Measurements from ENCODE around the gene FBXL17.
"Not testable (repeated sequence)": the region's sequence is repeated elsewhere in the genome, so short reads cannot be mapped to it uniquely, and the experiment has no call there.

FBXL17 gene

DNA sequence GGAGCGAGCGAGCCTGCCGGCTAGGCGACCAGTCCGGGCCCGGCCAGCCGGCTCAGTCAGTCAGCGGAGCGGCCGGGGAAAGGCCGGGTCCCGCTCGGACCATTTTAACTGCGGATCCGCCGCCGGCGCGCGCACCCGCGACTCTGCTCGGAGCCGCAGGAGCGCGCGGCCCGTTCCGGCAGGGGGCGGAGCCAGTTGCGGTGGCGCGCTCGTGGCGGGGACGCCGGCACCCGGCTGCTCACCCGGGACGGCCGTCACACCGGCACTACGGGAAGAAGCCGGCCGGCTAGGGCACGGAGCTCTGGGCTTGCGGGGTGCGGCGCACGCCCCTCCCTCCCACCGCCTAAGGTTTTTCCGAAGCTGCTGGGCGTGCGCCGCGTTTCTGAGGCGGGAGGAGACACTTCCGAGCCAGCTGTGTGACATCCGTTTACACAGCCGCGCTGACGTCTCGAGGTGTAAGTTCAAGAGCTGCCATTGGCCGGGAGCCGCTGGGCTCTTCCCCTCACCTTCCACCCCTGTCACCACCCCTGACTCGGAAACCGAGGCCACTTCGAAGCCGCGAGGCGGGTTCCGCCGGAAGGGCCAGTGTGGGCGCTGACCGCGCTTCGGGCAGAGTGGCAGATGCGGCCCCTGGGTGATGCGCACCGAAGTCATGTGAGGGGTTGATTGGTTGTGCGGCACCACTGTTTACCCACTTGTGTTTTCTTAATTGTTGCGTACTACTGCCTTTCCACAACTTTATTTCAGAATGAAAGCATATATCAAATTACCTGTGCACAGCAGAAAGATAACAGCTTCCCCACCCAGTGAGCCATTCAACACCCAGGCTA, at the start of gene FBXL17:
Gene FBXL17, minus strand, starts transcription at position 145 of the 830 bp plus-strand sequence.
- peak; percentile 95 for DNase-seq

- DNase-seq = no peak
Measured at GRCh38 chr5:108430931-108431608, 49.2 kb upstream of the FBXL17 start.

DNA sequence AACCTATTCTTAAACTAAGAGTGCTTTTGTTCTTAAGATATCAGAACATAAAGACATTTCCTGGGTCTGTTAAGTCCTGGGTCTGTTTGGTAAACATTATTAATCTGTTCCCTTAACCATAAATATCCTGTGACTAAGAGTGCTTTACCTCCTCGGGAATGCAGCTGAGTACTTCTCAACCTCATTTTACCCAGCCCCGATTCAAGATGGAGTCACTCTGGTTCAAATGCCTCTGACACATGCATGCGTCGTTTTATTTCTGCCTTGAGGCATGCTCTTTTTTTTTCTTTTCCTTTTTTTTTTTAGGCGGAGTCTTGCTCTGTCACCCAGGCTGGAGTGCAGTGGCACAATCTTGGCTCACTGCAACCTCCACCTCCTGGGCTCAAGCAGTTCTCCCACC, 39.8 kb upstream of the FBXL17 start:
- no peak for DNase-seq

GRCh38 chr5:108420755-108421154, 38.9 kb upstream of the FBXL17 start:
- no peak for DNase-seq

DNA sequence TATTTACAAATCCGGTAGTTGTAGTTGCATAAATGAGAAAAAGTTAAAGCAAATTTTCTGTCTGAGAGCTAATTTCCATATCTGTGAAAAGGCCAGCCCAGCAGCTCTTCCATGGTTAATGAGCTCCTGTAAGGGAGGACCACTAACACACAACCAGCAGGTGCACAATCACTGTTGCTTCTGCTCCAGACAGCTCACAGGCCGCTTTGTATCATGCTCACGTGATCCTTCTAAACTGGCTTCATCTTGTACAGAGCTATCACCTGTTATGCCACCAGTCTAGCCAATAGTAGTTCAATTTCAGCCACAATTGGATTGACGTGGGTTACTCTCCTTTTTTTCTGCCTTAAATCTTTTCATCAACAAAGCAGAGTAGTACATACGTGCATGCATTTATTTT, 38.3 kb upstream of the FBXL17 start:
- no peak for DNase-seq

- DNase-seq = peak; percentile 74
Measured at GRCh38 chr5:108418197-108418596, 36.3 kb upstream of the FBXL17 start.

DNA sequence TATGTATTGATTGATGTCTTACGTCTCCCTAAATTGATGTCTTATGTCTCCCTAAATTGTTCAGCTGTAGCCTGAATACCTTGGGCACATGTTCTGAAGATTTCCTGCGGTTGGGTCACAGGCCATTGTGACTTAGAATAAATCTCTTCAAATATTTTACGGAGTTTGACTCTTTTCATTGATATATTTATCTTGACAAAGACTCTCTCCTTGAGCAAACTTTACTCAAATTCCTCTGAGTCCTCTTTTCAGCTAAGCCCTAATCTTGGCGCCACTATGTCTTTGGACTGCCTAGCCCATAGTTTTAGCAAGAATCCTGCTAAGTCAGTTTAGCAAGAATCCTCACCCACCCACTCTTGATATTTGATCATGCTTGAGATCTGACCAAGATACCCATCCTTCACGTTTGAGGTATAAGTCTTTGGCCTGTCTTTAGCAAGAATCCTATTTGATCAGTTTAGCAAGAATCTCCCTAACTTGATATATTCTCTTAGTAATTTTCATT, 35.3 kb upstream of the FBXL17 start:
- no peak for DNase-seq

GRCh38 chr5:108415726-108416125, 33.8 kb upstream of the FBXL17 start:
- no peak for DNase-seq

GRCh38 chr5:108409786-108410185, 27.9 kb upstream of the FBXL17 start:
- DNase-seq = no peak

- DNase-seq = not testable (repeated sequence)
Measured at GRCh38 chr5:108405201-108405600, 23.3 kb upstream of the FBXL17 start.

- DNase-seq = no peak
Measured at GRCh38 chr5:108398964-108399363, 17.1 kb upstream of the FBXL17 start.

DNA sequence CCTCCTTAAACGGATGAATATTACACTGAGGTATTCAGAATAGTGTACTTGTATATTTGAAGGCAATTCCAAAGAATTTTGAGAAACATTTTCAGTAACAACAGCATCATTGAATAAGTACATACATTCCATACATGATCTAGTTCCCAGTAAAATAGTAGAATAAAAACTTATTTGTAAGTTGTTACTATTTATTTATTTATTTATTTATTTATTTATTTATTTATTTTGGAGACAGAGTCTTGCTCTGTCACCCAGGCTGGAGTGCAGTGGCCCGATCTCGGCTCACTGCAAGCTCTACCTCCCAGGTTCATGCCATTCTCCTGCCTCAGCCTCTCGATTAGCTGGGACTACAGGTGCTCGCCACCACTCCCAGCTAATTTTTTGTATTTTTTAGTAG, 14.9 kb upstream of the FBXL17 start:
- not testable (repeated sequence) for DNase-seq

DNA sequence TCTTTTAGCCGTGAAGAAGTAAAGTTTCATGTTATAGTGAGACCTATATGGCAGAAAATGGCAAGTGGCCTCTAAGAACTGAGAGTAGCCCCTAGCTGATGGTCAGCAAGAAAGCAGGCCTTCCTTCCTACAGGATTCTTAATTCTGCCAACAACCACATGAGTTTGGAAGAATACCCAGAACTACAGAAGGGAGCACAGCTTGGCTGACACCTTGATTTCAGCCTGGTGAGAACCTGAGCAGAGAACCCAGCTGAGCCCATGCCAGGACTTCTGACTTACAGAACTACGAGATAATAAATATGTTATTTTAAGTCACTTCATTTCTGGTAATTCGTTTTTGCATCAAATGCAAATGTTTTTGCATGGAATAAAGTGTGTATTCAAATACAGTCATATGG, 5.9 kb upstream of the FBXL17 start:
- DNase-seq = no peak

- DNase-seq = no peak
Measured at GRCh38 chr5:108386345-108387061, 4.6 kb upstream of the FBXL17 start.

DNA sequence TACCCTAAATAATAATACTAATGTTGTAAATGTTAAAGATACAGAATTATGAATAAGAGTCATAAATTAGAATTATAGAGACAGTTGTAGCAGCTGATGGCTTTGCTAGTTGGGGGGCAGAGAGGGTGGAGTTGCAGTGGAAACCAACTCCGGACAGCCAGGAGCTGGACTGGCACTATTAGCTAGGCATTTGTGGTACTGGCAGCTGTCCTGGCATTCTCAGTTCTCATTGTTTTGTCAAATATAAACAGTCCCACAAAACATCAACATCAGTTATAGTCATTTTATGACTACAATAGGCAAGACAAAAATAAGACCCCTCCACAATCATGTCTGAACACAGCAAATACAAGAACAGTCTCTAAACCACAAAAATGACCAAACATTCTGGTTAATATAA, 2.8 kb upstream of the FBXL17 start:
- no peak for DNase-seq

GRCh38 chr5:108382784-108383330, 959 bp upstream of the FBXL17 start:
- DNase-seq = no peak

- DNase-seq = peak; percentile 82
Measured at GRCh38 chr5:108381350-108381953, 446 bp downstream of the FBXL17 start.

DNA sequence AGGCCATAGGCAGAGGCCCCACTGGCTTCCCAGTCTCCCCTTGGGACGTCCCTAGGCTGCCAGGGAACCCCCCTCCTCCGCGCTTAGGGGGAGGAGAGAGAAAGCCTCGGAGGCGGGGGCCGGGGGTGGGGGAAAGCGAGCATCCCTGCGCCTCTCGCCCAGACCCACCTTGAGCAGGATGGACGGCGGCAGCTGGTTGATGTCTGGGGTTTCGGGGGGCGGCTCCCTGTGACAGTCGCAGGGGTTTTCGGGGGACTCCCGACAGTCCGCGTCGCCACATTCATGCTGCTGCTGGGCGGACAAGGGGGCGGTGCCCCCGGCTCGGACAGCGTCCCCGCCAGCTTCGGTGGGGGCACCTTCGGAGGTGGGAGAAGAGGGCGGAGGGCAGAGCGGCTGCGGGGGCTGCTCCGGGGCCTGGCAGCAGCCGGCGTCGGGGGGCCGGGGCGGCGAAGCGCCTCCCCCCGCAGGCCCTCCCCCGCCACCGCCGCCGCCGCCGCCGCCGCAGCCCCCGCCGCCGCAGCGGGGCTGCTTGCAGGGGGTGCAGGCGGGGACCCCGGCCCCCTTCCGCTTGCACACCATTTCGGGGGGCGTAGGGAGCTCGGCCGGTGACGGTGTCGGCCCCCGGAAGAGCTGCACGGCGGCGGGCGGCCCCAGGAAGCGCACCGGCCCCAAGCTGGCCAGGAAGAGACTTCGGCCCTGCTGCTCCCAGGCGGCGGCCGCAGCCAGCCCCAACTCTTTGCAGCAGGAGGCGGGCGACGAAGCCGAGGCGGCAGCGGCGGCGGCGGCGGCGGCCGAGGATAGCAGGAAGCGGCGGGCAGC, 1.2 kb downstream of the FBXL17 start:
- DNase-seq = peak; percentile 81

DNA sequence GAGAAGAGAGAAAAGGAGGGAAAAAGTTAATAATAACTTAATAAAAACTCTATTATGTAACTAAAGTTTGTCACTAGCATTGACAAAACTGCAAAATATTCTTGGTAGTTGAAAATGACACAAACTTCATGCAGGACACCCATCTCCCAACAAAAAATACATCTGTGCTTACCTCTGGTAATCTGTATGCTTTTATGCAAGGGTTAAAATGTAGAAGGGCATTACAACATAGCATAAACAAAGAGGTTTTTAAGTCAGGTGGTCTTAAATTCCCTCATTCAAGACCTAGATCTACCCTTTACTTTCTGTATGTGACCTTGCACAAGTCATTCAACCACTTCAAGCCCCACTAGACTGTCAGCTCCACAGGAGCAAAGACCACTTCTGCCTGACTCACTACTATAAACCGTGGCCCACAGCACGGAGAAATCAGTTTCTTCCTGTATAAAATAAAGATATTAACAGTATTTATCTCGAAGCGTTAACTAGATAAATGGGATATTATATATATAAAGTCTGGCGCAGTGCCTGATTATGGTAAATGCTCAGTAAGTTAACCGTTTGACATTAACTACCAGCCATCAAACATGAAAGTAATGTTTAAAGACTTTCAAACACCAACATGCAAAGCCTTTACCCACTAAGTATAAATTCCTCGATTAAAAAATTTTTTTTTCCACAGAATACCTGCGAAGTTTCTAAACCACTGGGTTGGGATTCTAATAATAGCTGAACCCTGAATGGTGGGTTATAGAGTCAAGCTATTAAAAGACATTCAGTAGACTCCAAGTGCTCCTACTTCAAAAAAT, 2.0 kb downstream of the FBXL17 start:
- DNase-seq = no peak

DNA sequence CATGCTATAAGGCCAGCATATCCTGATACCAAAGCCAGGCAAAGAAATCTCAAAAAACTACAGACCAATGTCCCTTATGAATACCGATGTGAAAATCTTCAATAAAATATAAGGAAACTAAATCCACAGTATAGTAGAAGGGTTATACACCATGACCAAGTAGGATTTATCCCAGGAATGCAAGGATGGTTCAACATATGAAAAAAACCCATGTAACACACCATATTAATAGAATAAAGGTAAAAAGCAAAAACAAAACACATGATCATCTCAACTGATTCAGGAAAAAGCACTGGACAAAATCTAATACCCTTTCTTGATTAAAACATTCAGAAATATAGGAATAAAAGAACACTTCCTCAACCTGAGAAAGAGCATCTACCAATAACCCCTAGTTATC, 6.1 kb downstream of the FBXL17 start:
- DNase-seq = no peak

- no peak for DNase-seq
Measured at GRCh38 chr5:108373426-108373825, 8.5 kb downstream of the FBXL17 start.

All from femur (tissue), 1 donor.